Right cardiac atrium (tissue), 5 donors: Measurements from ENCODE around the gene OSM. TPM values are rescaled to one million over a fixed set of nuclear protein-coding genes. Genes with fewer than 3 reads are reported as not detected.

Source experiments
- ATAC-seq, 2 donors: fragments of 200-7000 bp; cut with Tn5 transposase; one replicate each; pipeline versions ENCODE4 v1.8.0 to v1.9.1; 2020; ENCODE audit warnings: moderate library complexity in 2 of 2, mild to moderate bottlenecking in 1 of 2
- DNase-seq, 3 donors: peaks; one replicate each; pipeline ENCODE4 v3.0.0-alpha.2; 2020
- H3K27ac ChIP-seq: one replicate; pipeline ENCODE4 v1.5.1; 2013; ENCODE audit warnings: mild to moderate bottlenecking, low read length, control low read depth, moderate library complexity
- H3K27me3 ChIP-seq: one replicate; pipeline ENCODE4 v1.6.1; 2013; ENCODE audit not compliant: control insufficient read depth, insufficient read depth
- H3K4me1 ChIP-seq: one replicate; pipeline ENCODE4 v1.6.1; 2013; ENCODE audit warnings: low read length; ENCODE audit not compliant: control insufficient read depth, insufficient read depth
- H3K4me3 ChIP-seq: one replicate; pipeline ENCODE4 v1.5.1; 2013; ENCODE audit warnings: low read length, control low read depth
- H3K9me3 ChIP-seq: one replicate; pipeline ENCODE4 v1.6.1; 2013; ENCODE audit warnings: low read length; ENCODE audit not compliant: control insufficient read depth
- WGBS: extraction: QIAGEN DNeasy Blood & Tissue Kit; methylation state at CpG from one replicate; pipeline ENCODE4 v1.1.7; 2013; 5-methylcytosine and 5-hydroxymethylcytosine counted together
- intact Hi-C, 4 donors: fragments of 100-400 bp; cut with DNase I; formaldehyde crosslinking; loops; one replicate each; pipeline versions ENCODE4 v1.11.0 to v1.14.0; 2022 to 2023
- polyA plus RNA-seq: library from polyadenylated mRNA; stranded (reverse); fragments of 200-250 nt; gene quantifications from one replicate; pipeline ENCODE4 v1.2.3, GENCODE V29; 2013
- total RNA-seq, 4 donors: library from RNA; stranded (reverse); fragmentation: NEBNext Ultra II Directional; extraction: Animal tissue kit (Norgen Biotek cat#: 25700); gene quantifications; one replicate each; pipeline ENCODE4 v1.2.1, GENCODE V29; 2021
- donor health status: healthy with polysubstance abuse.
- donor health status: DM: no; HTN: yes; CAD: no.
- donor health status: DM: no; HTN: no; CAD: no.
- donor health status: DM: no; HTN: yes; CAD: no; lungs with severe emphysema.
- donor health status: DM: yes; HTN: yes; CAD: no.

Gene OSM
- total and polyA plus RNA-seq, 5 donors, result 0.17 to 1.5 (median 0.28) TPM

DNA sequence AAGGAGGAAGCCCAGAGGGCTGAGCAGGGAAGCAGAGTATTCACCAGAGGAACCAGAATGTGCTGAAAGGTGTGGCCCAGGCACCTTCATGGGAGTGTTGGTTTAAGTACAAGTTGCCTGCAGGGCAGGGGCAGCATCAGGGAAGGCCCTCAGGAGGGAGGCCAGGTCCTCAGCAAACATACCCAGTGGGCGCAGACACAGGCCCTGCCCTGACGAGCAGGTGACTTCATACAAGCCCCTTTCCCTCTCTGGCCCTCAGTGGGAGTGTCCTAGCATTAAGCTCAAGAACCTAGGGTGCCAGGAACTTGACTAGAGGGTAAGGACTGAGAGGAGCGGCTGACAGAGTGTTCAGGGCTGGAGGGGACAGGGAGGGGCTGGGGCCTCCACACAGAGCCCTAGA, 30.2 kb upstream of the OSM start:
- DNase-seq (peak in 2 of 3 donors; percentile 3 to 23), ATAC-seq (no peak)
- Histone ChIP-seq H3K9me3 (no peaks in the 10 kb centered on the region), H3K27ac (no peak overlapping the region), H3K4me1 (peaks cover 9% of the 10 kb centered on the region), H3K4me3 (no peak overlapping the region), H3K27me3 (no peaks in the 10 kb centered on the region)
- 85% methylated on average over 3 of the region's 3 CpGs for WGBS
- intact Hi-C loops, result no loop called here

- H3K27ac ChIP-seq, result no peak overlapping the region
- no peaks in the 10 kb centered on the region for H3K27me3 ChIP-seq
- 95% methylated on average over 4 of the region's 4 CpGs for WGBS
- no peaks in the 10 kb centered on the region for H3K9me3 ChIP-seq
- DNase-seq, result no peak
- peaks cover 4% of the 10 kb centered on the region for H3K4me1 ChIP-seq
- ATAC-seq, result no peak
- no peak overlapping the region for H3K4me3 ChIP-seq
- intact Hi-C loops, result no loop called here
Measured at GRCh38 chr22:30296324-30296723, 29.7 kb upstream of the OSM start.

DNA sequence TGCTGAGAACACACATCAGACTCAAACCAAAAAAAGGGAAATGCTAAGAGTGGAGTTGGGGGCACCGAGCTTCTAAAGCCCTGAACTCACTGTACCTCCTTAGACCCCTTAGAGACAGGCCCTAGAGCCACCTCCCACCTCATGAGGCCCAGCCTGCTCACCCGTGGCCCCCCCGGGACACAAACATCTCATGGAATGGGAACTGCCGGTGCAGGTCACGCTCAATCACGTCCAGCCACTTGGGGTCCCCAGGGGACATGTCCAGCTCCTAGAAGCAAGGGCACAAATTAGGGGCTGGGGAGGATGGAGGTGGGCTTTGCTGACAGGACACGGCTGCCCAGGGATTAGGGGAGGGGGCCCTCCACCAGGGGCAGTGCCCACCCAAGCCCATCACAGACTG, 28.9 kb upstream of the OSM start:
- intact Hi-C loops, result no loop called here
- Histone ChIP-seq H3K27me3 (no peaks in the 10 kb centered on the region), H3K27ac (no peak overlapping the region), H3K9me3 (no peaks in the 10 kb centered on the region), H3K4me3 (no peak overlapping the region), H3K4me1 (peaks cover 8% of the 10 kb centered on the region)
- ATAC-seq, result no peak
- WGBS, result 70% methylated on average over 7 of the region's 7 CpGs
- DNase-seq, result peak in 2 of 3 donors; percentile 36 to 39

GRCh38 chr22:30294830-30295229, 28.2 kb upstream of the OSM start:
- ATAC-seq, result no peak
- intact Hi-C loops, result loop anchor here in 1 of 4 donors (5.0 kb wide), 1 partner anchor 37 kb away; no protein-coding TSS in a partner anchor
- 91% methylated on average over 11 of the region's 11 CpGs for WGBS

DNA sequence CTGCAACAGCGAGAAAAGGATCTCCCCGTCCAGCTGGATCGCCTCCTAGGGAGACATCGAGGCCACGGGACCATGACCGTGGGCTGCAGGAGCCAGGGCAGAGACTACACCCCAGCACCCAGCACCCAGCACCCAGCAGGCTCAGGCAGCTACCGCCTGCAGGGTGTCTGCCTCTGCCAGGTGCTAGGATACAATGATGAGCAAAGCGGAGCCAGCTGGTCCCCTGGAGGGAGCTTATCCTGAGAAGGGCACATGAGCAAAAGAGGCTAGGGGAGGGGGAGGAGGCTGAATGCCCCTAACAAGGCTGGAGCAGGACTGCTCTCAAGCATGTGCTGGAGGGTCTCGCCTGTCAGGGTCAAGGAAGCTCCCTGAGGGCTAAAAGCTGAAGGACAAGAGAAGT, 27.4 kb upstream of the OSM start:
- ATAC-seq (no peak), DNase-seq (peak in 2 of 3 donors; percentile 28 to 34)
- Histone ChIP-seq H3K4me3 (no peak overlapping the region), H3K27ac (no peak overlapping the region), H3K4me1 (peaks cover 14% of the 10 kb centered on the region), H3K9me3 (no peaks in the 10 kb centered on the region), H3K27me3 (no peaks in the 10 kb centered on the region)
- 92% methylated on average over 9 of the region's 9 CpGs for WGBS
- intact Hi-C loops, result loop anchor here in 1 of 4 donors (5.0 kb wide), 1 partner anchor 38 kb away; no protein-coding TSS in a partner anchor

More at GRCh38 chr22:30294830-30295229, 28.2 kb upstream of the OSM start:
- H3K27me3 ChIP-seq, result no peaks in the 10 kb centered on the region
- DNase-seq, result peak in 2 of 3 donors; percentile 51 to 52
- no peak overlapping the region for H3K27ac ChIP-seq
- H3K4me3 ChIP-seq, result no peak overlapping the region
- H3K9me3 ChIP-seq, result no peaks in the 10 kb centered on the region
- peaks cover 14% of the 10 kb centered on the region for H3K4me1 ChIP-seq

DNA sequence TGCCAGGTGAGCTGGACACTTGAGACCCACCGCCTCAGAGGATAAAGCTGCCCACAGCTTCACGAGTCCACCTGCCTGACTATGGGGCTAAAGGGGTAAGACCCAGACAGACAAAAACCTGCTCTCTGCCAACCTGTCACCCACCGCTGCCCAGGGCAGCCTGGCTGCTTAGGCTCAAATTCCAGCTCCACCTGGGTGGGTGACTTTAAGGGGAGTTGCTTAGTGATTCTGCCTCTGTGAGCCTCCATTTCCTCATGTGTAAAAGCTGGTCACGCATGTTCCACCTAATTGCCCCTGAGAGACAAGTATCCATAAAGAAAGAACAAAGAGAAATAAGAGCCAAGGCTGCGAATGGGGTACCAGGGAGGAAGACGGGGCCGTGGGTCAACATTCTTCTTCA, 26.4 kb upstream of the OSM start:
- Histone ChIP-seq H3K9me3 (no peaks in the 10 kb centered on the region), H3K4me1 (peaks cover 14% of the 10 kb centered on the region), H3K4me3 (no peak overlapping the region), H3K27me3 (no peaks in the 10 kb centered on the region), H3K27ac (no peak overlapping the region)
- no peak for ATAC-seq
- intact Hi-C loops, result loop anchor here in 1 of 4 donors (5.0 kb wide), 1 partner anchor 39 kb away; no protein-coding TSS in a partner anchor
- DNase-seq, result peak in 1 of 3 donors; percentile 39
- WGBS, result 92% methylated on average over 7 of the region's 7 CpGs

DNA sequence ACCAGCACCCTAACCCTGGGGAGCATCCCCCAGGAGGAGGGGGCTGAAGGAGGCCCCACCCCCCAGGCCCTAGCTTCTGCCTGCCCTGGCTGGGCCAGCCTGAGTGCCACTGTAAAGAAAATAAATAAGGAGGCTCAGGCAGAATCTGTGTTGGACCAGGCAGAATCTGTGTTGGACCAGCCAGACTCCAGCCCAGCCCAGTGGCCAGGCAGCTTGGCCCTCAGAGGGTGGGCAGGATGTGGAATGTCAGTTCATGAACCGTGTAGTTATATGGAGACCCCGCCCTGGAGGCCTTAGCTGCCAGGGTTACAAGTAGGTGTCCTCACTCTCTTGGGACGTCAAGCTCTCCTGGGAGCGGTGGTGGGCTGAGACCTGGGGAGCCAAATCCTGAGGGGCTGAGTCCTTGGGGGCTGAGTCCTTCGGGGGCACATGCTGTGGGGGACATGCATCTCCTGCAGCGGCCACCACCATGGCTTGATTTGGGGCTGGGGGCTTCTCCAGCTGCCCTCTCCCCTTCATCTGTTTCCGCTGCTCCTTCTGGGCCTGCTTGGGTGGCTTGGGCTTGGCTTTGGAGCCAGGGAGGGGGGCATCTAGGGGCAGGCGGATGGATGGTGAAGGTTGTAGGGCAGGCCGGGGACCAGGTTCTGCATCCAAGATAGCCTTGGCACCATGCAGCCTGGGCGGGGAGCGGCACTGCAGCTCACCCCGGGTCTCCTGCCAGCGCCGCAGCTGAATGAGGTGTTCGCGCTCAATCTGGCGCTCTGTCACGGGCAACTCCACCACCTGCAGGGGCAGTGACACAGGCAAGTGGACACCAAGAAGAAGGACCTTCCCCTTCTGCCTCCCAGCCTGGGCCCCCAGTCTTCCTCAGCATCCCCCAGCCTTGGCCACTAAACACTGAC, 25.7 kb upstream of the OSM start:
- peak overlapping the region; percentile 9 for H3K27ac ChIP-seq
- peaks cover 14% of the 10 kb centered on the region for H3K4me1 ChIP-seq
- H3K27me3 ChIP-seq, result no peaks in the 10 kb centered on the region
- peak in 2 of 3 donors; percentile 63 to 65 for DNase-seq
- intact Hi-C loops, result loop anchor here in 1 of 4 donors (5.0 kb wide), 1 partner anchor 40 kb away; no protein-coding TSS in a partner anchor
- ATAC-seq, result no peak
- no peak overlapping the region for H3K4me3 ChIP-seq
- no peaks in the 10 kb centered on the region for H3K9me3 ChIP-seq
- 91% methylated on average over 18 of the region's 18 CpGs for whole genome bisulfite sequencing

- ATAC-seq (peak; percentile 47 to 66), DNase-seq (peak; percentile 90 to 94 (median 92))
- 57% methylated on average over 13 of the region's 13 CpGs for WGBS
- H3K4me3 ChIP-seq, result no peak overlapping the region
- no peaks in the 10 kb centered on the region for H3K9me3 ChIP-seq
- H3K27ac ChIP-seq, result peak overlapping the region; percentile 97
- intact Hi-C loops, result loop anchor here in 1 of 4 donors (5.0 kb wide), 1 partner anchor 41 kb away; no protein-coding TSS in a partner anchor
- H3K27me3 ChIP-seq, result no peaks in the 10 kb centered on the region
- peaks cover 14% of the 10 kb centered on the region for H3K4me1 ChIP-seq
Measured at GRCh38 chr22:30291058-30291892, 24.6 kb upstream of the OSM start.

DNA sequence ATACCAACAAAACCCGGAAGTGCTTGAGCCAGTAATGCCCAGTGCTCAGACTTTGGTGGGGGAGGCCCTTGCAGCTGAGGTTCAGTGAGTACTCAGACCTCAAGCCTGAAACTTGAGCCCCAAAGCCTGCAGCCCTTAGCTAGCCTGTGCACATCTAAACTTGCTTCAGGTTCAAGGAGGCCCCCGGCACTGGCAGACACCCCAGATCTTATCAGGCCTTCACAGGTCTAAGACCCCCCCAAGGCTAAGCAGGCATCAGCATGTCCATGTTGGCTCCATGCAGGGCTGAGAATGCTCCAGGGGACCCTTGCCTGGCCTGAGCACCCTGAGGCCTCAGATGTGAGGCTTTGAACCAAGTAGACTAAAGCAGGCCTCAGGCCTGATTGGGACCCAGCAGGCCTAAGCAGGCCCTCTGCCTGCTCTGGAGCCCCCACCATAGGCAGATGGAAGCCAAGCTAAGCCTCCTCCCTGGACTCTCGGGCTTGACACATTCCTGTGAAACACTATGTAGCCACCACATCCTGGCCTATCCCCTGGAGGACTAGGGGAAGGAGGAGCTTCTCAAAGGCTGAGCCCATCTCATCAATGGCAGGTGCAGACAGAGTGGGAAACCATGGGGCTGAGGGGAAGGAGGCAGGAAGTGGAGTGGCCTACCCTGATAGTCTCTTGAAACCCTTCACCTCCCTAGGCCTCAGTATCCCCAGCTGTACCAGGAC, 23.8 kb upstream of the OSM start:
- 33% methylated on average over 3 of the region's 3 CpGs for WGBS
- Histone ChIP-seq H3K4me1 (peaks cover 14% of the 10 kb centered on the region), H3K27ac (peak overlapping the region; percentile 97), H3K4me3 (no peak overlapping the region), H3K27me3 (no peaks in the 10 kb centered on the region), H3K9me3 (no peaks in the 10 kb centered on the region)
- ATAC-seq, result peak; percentile 7 to 25
- DNase-seq, result peak; percentile 48 to 78 (median 66)
- intact Hi-C loops, result loop anchor here in 1 of 4 donors (5.0 kb wide), 1 partner anchor 42 kb away; no protein-coding TSS in a partner anchor

DNA sequence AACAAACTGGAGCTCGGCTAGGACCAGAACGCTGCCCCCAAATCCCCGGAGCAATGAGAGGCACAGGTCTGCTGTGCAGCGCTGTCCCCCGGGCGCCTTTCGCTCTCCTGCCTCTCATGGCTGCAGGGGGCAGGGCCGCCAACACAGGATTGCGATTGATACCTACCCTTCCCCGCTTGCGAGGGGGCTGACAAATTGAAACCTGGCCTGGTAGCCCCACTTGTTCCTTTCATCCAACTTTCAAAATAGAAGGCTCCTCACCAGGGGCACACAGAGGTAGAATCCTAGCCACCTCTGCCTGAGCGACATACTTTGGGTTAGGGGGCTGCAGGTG, 23.3 kb upstream of the OSM start:
- intact Hi-C loops, result loop anchor here (5.0 kb wide), 4 partner anchors 37 to 97 kb away; partner anchors contain the start of genes RNF215 (in 3 of the 4), CCDC157 (in 1 of the 4), SF3A1 (in 1 of the 4) and TBC1D10A (in 1 of the 4)
- WGBS, result 15% methylated on average over 12 of the region's 12 CpGs
- Histone ChIP-seq H3K4me3 (peak overlapping the region; percentile 75), H3K9me3 (no peaks in the 10 kb centered on the region), H3K4me1 (peaks cover 14% of the 10 kb centered on the region), H3K27me3 (no peaks in the 10 kb centered on the region), H3K27ac (peak overlapping the region; percentile 97)
- DNase-seq, result no peak
- ATAC-seq, result peak; percentile 1 to 2
